NCI-H82 (cell line): ENCODE results near the gene CFAP100.

Source experiments
- DNase-seq: peaks from one replicate; lab custom pipeline; 2025; lab: John Stamatoyannopoulos, UW

Gene CFAP100

DNA sequence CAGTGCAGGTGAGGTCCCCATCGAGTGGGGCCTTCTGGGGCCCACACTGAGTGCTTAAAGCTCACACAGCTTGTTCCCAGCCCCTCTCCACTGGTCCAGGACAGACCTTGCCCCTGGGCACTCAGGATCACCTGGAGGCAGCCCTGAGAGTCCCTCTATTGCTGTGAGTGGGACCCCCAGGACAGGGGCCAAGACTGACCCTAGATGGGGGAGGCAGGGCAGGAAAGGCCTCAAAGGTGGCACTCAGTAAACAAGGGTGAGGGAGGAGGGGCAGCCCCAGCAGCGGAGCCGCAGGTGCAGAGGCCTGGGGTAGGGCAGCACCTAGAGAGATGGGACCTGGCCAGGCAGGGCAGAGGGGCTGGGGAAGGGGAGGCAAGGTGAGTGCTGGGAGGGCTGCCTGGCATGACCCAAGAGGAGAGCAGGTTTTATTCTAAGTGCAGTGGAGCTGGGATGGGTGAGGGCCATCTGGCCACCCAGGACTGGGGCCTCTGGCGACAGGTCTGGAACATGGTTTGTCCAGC is 27.9 kb downstream of the CFAP100 start:
- no peak for DNase-seq

DNA sequence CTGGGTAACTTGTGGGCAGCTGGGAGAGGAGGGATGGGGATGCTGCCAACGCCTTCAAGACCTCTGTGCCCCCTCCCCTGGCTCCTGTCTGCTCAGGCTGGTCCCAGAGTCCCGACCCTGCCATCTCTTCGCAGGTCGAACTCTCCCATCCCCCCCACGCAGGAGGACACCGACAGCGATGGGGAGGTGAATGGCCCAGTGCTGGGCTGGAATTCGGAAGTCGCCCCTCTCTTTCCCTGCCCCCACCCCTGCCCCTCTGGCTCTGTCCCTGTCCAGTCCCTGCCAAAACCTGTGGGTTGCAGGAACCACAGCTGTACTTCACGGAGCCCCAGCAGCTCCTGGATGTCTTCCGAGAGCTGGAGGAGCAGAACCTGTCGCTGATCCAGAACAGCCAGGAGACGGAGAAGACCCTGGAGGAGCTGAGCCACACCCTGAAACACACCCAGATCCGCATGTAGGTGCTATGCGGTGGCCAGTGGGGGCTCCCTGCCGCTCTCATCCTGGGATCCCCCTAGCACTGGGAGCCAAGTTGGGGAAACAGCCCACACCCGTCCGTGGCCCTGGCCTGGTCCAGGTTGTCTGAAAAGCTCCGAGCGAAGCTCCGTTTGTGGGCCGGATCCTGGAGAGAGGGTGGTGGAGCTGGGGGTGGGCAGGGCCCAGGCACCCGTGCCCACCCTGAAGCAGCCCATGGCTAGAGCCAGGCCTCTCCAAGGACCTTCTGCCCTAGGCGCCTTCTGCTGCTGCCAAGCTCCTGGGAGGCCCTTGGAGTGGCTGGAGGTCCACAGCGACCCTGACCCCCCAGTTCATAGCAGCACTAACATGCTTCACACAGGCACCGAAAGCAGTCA is 28.7 kb downstream of the CFAP100 start:
- no peak for DNase-seq

DNA sequence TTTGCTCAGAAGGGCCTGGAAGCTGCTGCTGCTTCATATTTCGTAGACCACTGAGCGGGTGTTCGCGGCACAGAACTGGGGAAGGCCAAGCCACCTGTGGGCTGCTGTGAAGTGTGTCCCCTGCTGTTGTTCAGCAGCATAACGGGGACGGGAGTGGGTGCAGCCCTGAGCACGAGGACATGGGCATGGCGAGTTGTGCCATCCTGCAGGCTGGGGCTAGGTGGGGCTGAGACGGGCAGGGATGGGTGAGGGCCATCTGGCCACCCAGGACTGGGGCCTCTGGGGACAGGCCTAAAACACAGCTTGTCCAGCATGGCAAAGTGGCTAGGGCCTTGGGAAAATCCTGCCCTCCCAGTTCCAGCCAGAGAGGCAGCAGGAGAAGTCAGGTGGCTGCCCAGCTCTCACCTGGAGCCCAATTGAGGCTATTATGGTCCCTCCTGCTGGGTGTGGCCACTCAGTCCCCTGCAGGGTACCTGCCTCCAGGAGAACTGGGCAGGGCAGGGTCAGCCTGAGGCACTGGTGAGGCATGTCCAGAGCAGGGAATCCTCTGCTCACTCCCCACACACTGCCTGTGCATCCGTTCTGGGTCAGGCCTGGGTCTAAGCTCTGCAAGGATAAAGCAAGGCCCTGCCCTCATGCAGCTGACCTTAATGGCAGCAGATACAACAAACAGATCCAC is 29.5 kb downstream of the CFAP100 start:
- no peak for DNase-seq

DNA sequence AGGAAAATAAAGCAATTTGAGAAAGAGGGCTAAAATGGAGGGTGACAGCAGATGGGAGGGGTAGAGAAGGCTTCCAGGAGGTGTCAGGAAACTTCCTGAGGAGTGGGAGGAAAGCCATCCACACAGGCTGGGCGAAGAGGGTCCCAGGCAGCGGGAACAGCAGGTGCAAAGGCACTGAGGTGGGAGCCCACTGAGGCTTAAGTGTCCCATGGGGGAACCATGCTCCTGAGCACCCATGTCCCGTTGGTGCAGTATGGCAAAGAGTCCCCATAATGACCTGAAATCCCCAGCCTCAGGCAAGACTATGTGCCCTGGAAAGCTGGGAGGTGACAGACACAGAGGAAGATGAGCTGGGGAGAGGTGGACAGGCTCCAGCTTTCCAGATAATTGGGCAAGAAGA is 30.0 kb downstream of the CFAP100 start:
- no peak for DNase-seq

DNA sequence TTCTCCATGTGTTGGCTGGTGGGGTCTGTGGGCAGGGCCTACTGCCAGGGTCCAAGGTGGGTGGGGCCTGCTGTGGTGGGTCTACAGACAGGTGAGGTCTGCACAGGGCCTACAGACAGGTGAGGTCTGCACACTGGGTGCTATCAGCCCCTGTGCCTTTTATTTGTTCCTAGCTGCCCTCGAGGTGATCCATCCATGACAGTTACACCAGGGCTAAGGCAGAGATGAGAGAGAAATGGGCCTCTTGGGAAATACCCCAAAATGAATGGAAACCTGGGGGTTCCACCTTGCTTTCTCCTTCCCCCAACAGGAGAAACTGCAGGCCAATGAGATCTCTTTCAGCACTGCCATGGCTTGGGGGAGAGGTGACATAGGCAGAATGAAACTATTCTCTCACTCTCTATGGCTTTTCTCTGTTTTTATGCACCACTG is 36.4 kb downstream of the CFAP100 start:
- no peak for DNase-seq

DNA sequence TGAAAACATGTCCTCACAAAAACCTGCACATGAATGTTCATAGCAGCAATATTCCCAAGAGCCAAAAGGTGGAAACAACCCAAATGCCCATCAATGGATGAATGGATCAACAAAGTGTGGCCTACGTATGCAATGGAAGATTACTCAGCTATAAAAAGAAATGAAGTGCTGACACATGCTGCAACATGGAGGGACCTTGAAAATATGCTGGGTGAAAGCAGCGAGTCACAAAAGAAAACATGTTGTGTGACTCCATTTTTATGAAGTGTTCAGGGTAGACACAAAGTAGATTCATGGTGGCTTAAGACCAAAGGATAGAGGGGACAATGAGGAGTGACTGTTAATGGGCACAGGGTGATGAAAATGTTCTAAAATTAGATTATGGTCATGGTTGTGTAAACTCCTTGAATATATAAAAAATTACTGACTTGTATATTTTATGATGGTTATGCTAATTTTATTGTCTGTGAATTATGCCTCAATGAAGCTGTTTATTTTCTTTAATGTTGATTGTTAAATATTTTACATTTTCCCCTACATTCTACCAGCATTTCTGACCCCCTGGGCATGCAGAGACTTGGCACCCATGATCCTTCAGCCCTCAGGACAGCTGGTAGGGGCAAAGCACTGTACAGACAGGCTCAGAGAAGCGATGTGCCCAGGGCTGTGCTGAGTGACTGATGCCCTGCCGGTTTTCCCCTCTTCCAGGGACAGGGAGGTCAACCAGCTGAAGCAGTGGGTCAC is 37.8 kb downstream of the CFAP100 start:
- no peak for DNase-seq

DNA sequence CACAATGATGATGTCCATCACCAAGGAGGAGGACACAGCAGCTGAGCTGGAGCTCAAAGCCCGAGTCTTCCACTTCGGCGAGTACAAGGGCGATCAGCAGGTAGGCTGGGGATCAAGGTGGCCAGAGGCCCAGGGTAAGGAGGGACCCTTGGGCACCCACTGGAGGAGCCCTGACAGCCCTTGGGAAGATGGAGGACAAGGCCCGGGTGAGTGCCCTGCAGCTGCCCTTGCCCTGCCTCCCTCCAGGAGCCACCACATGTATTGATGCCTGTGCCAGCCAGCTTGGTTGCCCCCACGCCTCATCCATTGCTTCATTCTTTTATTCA is 38.4 kb downstream of the CFAP100 start:
- DNase-seq, result no peak

DNA sequence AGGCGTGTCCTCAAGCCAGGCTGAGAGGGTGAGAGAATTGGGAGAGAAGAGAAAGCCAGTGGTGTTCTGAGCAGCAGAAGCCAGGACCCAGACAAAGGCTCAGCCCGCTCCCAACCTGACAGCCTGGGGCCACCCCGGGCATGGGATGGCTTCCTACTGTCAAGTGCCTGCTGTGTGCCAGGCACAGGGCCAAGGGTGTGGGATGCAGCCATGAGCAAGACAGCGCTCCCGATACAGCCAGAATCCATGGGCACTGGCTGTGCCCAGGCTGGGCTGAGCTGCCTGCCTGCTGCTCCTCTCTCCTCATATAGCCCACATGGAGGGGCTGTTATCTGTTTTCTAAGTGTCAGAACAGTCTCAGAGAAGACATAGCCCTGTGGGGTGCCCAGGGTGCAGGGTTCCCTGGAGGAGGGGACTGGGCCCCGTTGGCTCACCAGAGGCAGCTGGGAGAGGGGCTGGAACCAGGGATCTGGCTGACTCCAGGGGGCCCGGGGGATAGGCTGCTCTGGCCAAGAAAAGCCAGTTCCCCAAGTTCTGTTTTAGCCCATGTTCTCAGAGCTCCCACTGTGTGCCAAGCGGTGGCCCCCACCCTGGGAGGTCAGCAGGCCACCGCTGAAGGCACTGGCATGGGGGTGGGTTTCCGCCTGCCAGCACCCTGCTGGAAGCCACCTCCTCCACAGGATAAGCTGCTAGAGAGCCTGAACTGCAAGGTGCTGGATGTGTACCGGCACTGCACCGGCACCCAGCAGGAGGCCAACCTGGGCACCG is 39.0 kb downstream of the CFAP100 start:
- DNase-seq, result no peak

DNA sequence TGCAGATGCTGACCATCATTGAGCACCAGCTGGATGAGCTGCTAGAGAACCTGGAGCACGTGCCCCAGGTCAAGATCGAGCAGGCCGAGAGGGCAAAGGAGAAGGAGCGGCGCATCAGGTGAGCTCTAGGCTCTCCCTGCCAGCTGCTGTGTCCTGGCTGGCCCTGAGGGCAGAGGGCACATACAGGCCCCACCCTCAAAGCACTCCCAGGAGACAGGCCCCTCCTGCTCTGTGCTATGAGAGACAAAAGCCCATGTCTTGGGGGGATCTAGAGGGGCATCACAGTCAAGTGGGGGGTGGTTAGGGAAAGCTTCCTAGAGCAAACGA is 39.5 kb downstream of the CFAP100 start:
- DNase-seq, result no peak

DNA sequence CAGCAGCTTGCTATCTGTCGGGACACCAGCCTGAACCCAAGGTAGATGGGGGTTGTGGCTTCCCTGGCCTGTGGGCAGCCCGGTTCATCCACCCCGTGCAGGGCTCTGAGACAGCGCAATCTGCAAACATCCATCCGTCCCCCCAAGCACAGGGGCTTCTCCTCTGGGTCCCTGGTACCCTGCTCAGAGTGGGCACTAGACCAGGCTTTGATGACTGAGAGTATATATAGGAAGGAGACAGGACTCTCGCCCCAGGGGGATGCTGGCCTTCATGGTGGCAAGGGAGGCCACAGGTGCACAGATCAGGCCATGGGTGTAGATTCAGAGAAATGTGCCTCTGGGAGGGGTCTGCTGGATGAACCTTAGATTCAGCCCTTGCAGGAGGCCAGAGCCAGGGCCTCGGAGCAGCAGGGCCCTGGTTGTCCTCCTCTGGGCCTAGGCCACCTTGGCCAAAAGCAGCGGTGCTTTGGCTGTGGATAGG is 40.3 kb downstream of the CFAP100 start:
- no peak for DNase-seq

DNA sequence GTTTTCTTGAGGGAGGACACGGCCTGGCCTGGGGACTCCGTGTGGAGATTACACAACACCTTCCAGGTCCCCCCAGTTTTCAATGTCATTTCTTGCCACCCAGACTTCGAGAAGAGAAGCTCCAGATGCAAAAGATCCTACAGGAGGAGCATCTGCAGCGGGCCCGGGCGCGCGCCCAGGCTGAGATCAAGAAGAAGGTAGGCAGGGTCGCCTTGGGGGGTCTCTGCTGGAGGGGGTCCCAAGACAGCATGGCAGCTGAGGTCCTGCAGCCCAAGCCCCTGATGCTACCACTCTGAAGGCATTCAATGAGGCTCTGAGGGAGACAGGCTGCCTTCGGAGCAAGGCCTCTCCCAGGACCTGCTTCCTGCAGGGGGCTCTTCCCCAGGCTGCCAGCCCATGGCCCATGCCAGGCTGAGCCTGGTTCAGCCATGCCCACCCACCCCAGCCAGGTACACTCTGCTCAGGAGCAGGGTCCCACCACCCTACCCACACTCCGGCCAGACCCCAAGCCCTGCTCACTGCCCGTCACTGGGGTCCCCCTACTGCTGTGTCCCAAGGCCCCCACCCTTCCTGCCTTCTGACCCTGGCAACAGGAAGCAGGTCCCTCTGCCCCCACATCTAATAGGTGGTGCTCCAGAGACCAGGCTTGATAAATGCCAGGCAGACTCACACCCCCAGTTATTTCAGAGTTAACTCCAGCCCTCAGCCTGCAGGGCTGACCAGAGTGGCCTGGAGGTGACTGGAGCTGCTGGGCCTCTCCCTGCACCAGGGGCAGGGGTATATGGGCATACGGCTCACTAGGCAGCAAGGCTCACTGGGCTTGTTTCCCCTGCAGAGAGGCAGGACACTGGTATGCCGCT is 41.0 kb downstream of the CFAP100 start:
- no peak for DNase-seq

DNA sequence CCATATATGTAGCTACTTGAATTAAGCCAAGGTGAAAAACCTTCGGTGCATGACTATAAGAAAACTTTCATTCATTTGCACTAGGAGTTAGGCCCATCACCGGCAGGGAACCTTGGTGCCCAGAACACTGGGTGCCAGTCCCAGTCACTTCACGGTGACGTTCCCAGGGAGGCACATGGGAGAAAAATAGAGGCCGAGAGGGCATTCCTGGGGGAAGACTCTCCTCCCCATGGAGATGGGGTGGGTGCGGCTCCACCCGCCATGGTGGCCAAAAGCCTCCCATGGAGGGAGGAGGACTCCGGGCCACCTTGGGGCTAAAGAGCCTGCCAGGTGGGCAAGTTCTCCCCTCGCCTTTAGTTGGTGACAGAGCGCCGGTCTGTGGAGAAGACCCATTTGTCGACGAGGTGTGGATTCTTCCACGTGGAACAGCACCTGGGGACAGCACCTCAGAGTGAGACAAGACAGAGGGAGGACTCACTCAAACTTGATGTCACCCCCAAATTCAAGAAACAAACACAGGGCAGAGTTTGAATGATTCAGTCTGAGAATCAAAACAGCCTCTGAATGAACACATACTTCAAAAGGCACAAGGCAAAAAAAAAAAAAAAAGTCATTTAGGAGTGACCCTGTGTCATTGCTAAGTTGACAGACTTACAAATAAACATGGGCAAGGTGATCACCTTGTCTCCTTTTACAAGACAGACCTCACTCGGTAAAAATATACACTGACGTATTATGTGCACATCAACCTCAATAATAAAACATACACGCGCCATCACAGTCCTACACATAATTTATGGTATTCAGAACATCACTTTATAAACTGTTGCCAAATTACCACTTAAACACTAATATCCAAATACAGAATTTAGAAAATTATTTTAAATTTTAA is 42.4 kb downstream of the CFAP100 start:
- no peak for DNase-seq

DNA sequence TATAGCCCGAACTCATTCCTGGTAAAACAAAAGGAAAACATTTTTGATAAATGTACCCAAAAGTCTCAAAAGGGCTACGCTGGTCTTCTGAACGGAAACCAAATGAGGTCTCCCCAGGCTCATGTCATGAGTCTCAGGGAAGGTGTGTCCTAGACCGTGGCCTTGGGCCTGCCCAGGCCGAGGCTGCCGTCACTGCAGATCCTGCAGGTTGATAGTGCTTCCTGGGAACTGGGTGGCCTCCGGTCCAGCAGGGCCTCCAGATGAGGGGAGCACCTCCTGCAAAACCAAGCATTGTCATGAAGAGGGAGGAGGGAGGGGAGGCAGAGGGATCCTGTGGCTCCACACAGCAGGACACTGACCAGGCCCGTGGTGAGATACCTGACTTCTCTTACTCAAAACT is 43.5 kb downstream of the CFAP100 start:
- no peak for DNase-seq

DNA sequence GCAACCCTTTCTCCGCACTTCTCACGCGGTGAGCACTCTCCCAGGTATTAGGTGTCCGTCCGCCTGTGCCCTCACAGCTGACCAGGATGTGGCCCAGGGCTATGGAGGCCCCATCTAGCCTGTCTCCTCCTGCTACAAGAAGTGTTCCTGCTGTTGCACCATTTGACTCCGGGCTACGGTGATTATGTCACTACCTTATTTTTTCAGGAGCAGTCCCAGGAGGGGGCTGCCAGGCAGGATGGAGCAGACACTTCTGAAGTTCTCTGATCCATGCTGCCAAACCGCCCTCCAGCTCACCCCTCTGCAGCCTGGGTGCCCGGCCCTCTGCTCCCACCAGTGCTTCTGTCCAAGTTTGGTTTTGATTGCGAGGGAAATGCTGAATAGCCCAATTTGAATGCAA is 44.0 kb downstream of the CFAP100 start:
- no peak for DNase-seq

DNA sequence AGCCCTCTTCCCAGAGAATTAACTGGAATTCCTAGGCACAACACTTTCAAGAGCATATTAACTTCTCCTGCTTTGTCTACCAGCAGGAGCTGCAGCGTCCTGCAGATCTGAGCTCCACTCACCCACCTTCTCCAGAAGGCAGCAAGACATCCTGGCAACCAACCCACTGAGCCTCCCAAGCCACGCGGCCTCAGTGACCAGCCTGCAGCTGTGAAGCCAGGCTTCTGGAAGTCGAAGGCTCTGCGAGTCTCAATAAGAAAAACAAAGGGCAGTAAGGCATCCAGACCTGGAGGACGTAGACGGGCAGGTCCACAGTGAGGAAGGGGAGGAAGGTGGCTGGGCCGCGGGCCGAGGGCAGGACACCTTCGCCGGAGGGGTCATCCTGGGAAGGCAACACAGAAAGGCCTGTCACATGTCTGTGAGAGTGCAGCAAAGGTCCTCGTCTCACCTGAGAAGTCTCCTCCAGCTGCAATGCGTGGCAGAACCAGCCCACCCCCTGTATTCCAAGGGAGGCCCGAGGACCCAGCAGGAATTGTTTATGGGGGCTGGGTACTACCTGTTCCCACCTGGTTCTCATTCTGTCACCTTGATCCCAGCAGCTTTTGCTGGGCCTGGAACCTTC is 44.7 kb downstream of the CFAP100 start:
- no peak for DNase-seq

DNA sequence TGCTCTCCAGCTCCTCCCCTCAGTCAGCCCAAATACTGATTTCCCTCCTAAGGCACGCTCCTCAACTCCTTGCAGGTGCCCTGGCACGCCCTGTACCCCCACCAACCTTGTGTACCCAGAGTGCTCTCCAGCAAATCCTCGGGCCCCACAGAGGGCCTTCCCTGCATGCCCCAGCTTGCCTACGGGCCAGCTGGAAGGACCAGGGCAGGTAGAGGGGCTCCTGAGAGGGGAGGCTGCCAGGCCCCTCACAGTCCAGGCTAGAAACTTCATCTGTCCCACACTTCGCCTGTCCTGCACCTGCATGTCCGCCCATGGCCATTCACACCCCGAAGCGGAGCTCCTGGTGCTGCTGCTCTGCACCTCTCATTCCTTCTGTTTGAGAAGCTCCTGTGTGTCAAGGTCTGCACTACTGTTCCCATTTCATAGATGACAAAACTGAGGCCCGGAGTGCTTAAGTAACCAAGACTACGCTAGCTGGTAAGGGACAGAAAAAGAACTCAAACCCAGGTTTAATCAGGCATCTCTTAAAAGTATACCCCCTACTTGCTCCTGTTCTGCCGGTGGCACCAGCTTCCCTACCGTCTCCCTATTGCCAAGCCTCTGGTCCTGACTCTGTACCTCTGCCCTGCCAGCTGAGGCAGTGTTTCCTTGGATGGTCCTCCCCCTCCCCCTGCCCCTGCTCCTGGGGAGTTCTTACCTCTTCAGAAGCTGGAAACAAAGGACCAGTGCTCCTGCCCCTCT is 45.4 kb downstream of the CFAP100 start:
- DNase-seq, result no peak

DNA sequence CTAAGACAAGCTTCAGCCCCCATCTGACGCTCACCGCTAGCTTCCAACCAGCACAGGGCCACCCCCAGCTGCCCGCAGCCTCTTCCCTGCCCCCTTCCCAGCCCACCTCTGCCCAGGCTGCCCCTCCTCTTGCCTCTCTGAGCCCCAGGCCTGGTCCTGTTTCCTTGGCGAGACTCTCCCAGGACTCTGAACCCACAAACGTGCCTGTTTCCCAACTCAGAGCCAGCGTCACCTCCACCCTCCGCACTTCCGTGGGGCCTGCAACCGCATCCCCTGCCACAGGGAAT is 45.9 kb downstream of the CFAP100 start:
- no peak for DNase-seq

DNA sequence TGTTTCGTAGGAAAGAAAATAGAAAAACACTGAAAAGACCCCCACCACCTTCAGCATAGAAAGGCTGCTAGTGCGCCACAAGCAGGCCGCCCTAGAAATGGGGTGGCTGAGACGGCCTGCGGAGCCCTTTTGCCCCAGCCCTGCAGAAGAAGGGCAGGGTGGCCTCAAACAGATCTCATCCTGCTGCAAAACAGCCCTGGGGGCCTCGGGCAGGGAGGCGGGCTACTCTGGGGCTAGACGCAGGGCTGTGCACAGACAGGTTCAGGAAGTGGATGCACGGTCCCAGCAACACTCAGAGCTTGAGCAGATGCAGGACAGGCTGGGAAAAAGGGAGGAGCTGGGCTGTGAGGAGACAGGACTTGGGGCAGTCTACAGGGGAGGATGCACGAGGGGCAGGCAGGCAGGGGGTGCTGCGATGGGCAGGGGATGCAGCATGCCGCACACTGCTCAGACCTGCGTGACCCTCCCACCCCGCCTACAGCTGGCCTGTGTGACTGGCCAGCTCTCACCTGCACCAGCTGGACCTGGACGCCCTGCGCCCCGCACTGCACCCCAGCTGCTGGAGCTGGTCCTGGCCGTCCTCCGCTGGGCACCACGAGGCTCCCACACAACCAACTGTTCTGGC is 46.7 kb downstream of the CFAP100 start:
- no peak for DNase-seq
